Activated T-helper 17 cell treated with anti-CD3 and anti-CD28 coated beads, Interleukin-2, amount 50 U/mL, for 72 hours (primary cell): ENCODE results near the gene ASTN2. TPM values are rescaled to one million over a fixed set of nuclear protein-coding genes. Genes with fewer than 3 reads are reported as not detected.

Source experiments
- ATAC-seq: fragments of 150-1000 bp; cut with Tn5 transposase; replicated peaks from 2 replicates; pipeline ENCODE4 v1.10.0; 2021; ENCODE audit warnings: mild to moderate bottlenecking, moderate library complexity
- H3K27ac Mint-ChIP-seq: one replicate; pipeline ENCODE4 v1.8.0; 2022; ENCODE audit warnings: mixed read lengths
- H3K27me3 Mint-ChIP-seq: one replicate; pipeline ENCODE4 v1.8.0; 2022; ENCODE audit warnings: mixed read lengths
- H3K36me3 Mint-ChIP-seq: one replicate; pipeline ENCODE4 v1.8.0; 2022; ENCODE audit warnings: low read depth, mild to moderate bottlenecking, mixed read lengths
- H3K4me1 Mint-ChIP-seq: one replicate; pipeline ENCODE4 v1.8.0; 2022; ENCODE audit warnings: mixed read lengths
- H3K4me3 Mint-ChIP-seq: one replicate; pipeline ENCODE4 v1.8.0; 2022; ENCODE audit warnings: mild to moderate bottlenecking, mixed read lengths
- H3K9me3 Mint-ChIP-seq: one replicate; pipeline ENCODE4 v1.8.0; 2022; ENCODE audit warnings: mixed read lengths
- total RNA-seq, 2 donors: library from RNA; stranded (reverse); gene quantifications; one replicate each; pipeline ENCODE4 v1.2.3, GENCODE V29; 2022

The ASTN2 gene
- total RNA-seq, 2 donors from 2014 or later, result 3.3 to 5.4 TPM

DNA sequence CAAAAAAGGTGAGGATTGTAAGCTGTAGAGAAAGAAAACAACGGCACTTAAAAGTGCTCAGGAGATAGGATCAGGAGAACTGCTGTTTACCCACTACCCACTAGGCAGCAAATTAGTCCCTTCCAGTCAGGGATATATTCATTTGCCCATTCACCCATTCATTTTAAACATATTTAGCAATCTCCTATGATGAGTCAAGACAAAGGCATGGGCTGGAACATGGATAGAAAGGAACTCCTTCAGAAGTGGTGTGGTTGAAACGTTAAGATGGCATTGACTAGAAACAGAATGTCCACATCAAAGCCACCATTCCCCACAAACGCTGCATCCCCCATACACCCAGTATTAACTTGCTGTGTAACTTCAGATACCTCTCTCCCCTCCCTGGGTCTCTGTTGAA, 225.7 kb downstream of the ASTN2 start:
- H3K27me3 Mint-ChIP-seq, result no peaks in the 10 kb centered on the region
- no peak overlapping the region for H3K4me3 Mint-ChIP-seq
- H3K4me1 Mint-ChIP-seq, result no peaks in the 10 kb centered on the region
- H3K9me3 Mint-ChIP-seq, result peaks cover 8% of the 10 kb centered on the region
- H3K27ac Mint-ChIP-seq, result no peak overlapping the region
- no peaks in the 10 kb centered on the region for H3K36me3 Mint-ChIP-seq
- no peak for ATAC-seq

DNA sequence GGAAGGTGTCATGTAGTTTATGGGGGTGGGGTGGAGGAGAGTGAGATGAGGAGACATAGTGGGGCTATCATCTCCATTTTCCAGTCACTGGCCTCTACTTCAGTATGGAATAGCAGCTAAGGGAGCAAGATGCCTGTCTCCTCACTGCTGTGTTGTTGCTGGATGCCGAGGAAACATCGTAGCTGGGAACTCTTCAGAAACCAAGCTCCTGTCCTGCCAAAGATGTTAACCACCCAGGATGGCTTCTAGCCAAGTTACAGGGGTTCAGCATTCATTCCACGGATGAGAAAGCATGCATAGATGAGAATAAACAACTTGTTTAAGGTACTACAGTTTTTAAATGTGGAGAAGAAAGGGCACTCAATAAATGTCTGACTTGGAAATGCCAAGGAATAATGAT, 226.5 kb downstream of the ASTN2 start:
- no peak for ATAC-seq
- no peaks in the 10 kb centered on the region for H3K4me1 Mint-ChIP-seq
- no peak overlapping the region for H3K4me3 Mint-ChIP-seq
- H3K27me3 Mint-ChIP-seq, result no peaks in the 10 kb centered on the region
- peaks cover 8% of the 10 kb centered on the region for H3K9me3 Mint-ChIP-seq
- no peaks in the 10 kb centered on the region for H3K36me3 Mint-ChIP-seq
- H3K27ac Mint-ChIP-seq, result no peak overlapping the region

- no peak overlapping the region for H3K27ac Mint-ChIP-seq
- H3K4me3 Mint-ChIP-seq, result no peak overlapping the region
- H3K27me3 Mint-ChIP-seq, result no peaks in the 10 kb centered on the region
- no peaks in the 10 kb centered on the region for H3K36me3 Mint-ChIP-seq
- H3K4me1 Mint-ChIP-seq, result no peaks in the 10 kb centered on the region
- peaks cover 9% of the 10 kb centered on the region for H3K9me3 Mint-ChIP-seq
- no peak for ATAC-seq
Measured at GRCh38 chr9:117187498-117187897, 227.4 kb downstream of the ASTN2 start.

DNA sequence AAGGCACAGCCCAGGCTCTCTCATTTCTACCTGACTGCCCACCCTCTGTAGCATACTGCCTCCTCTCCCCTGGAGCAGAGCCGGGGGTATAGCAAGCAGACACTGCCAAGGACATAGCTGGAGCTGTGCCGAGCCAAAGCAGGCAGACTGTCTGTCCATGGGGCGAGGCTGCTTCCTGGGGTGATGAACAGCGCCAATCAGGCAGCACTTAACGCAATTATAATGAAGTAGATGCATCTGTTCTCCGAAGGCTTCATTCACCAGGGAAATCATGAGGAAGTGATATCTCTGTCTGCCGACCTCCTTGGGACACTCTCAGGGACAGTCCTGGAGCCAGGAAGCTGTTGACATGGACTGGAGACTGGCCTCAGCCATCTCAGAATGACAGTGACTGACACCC, 230.7 kb downstream of the ASTN2 start:
- no peaks in the 10 kb centered on the region for H3K27me3 Mint-ChIP-seq
- no peak overlapping the region for H3K4me3 Mint-ChIP-seq
- no peak for ATAC-seq
- H3K9me3 Mint-ChIP-seq, result peaks cover 13% of the 10 kb centered on the region
- H3K27ac Mint-ChIP-seq, result no peak overlapping the region
- H3K36me3 Mint-ChIP-seq, result no peaks in the 10 kb centered on the region
- no peaks in the 10 kb centered on the region for H3K4me1 Mint-ChIP-seq

DNA sequence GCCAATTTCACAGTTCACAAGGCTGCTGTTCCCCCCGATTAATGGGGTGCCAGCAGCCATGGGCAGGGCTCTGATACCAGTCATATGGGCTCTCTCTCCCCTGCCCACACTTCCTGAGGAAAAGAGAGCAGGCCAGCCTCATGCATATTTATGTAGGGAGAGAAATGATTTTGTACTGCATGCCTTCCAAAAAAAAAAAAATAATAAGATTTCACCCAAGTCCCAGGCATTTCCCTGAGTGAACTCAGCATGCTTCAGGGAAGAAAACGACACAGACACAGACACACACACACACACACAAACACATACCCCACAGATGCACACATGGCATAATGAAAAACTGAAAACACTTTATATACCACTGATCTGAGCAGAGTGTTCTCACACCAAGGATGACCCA, 232.8 kb downstream of the ASTN2 start:
- no peak overlapping the region for H3K4me3 Mint-ChIP-seq
- peaks cover 15% of the 10 kb centered on the region for H3K9me3 Mint-ChIP-seq
- H3K27ac Mint-ChIP-seq, result no peak overlapping the region
- H3K27me3 Mint-ChIP-seq, result no peaks in the 10 kb centered on the region
- no peak for ATAC-seq
- no peaks in the 10 kb centered on the region for H3K4me1 Mint-ChIP-seq
- no peaks in the 10 kb centered on the region for H3K36me3 Mint-ChIP-seq

DNA sequence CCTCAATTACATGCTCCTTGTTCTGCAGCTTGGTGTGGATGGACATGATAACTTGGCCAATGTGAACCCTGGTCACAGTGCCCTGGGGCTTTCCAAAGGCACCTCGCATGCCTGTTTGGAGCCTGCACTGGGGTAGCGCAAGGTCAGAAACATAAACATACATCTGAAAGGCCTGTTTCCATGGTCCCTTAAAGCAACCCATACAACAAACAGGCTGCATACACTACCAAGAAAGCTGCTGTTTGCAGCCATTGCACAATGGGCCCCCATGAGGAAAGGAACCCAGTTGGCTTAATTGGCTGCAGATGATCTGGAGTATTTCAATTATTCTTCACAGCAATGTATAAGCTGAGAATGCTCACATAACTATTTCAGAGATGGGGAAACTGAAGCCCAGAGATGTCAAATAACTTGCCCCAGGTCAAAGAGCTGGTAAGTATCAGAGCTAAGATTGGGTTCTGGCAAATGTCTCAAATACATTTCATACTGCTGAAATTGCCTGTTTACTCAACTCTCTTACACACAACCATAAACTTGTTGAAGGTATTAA, 233.9 kb downstream of the ASTN2 start:
- Mint-ChIP-seq H3K36me3 (no peaks in the 10 kb centered on the region), H3K27ac (no peak overlapping the region), H3K9me3 (peaks cover 15% of the 10 kb centered on the region), H3K27me3 (no peaks in the 10 kb centered on the region), H3K4me3 (no peak overlapping the region), H3K4me1 (no peaks in the 10 kb centered on the region)
- ATAC-seq, result no peak

GRCh38 chr9:117178596-117179375, 236.1 kb downstream of the ASTN2 start:
- Mint-ChIP-seq H3K27ac (no peak overlapping the region), H3K9me3 (peaks cover 18% of the 10 kb centered on the region), H3K27me3 (no peaks in the 10 kb centered on the region), H3K4me1 (no peaks in the 10 kb centered on the region), H3K4me3 (no peak overlapping the region), H3K36me3 (no peaks in the 10 kb centered on the region)
- no peak for ATAC-seq

GRCh38 chr9:117170567-117170966, 244.3 kb downstream of the ASTN2 start:
- H3K4me1 Mint-ChIP-seq, result no peaks in the 10 kb centered on the region
- H3K36me3 Mint-ChIP-seq, result no peaks in the 10 kb centered on the region
- H3K27ac Mint-ChIP-seq, result no peak overlapping the region
- H3K4me3 Mint-ChIP-seq, result no peak overlapping the region
- H3K27me3 Mint-ChIP-seq, result no peaks in the 10 kb centered on the region
- no peak for ATAC-seq
- H3K9me3 Mint-ChIP-seq, result peaks cover 10% of the 10 kb centered on the region

DNA sequence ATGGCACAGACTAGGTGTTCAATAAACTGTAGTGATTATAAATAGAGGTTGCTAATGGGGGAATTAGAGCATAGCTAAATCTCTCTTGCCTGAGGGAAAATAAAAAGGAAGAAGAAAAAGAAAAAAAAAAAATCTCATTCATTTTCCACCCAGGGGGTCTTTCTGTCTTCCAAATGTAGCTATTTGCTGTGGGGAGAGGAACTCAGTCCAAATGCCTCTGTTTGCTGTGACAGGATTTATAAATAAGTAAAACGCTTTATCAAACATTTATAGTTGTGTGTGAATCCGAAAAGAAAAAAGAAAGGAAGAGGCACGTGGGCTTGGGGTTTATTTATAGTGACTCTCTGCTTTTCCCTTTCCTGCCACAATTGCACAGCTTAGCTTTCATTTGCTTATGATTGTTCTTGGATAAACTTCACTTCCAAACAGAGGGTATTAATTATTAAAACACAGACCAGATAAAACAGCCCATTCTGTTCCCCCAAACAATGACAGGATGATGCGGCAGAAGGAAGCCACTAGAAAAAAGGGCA, 245.7 kb downstream of the ASTN2 start:
- no peaks in the 10 kb centered on the region for H3K36me3 Mint-ChIP-seq
- no peaks in the 10 kb centered on the region for H3K4me1 Mint-ChIP-seq

GRCh38 chr9:117164512-117164911, 250.3 kb downstream of the ASTN2 start:
- Mint-ChIP-seq H3K27ac (no peak overlapping the region), H3K4me1 (no peaks in the 10 kb centered on the region), H3K4me3 (no peak overlapping the region), H3K9me3 (peaks cover 8% of the 10 kb centered on the region), H3K27me3 (no peaks in the 10 kb centered on the region), H3K36me3 (no peaks in the 10 kb centered on the region)
- no peak for ATAC-seq

More for the DNA sequence above, 245.7 kb downstream of the ASTN2 start:
- Mint-ChIP-seq H3K27ac (no peak overlapping the region), H3K4me3 (no peak overlapping the region), H3K9me3 (peaks cover 8% of the 10 kb centered on the region), H3K27me3 (no peaks in the 10 kb centered on the region)
- ATAC-seq, result no peak

DNA sequence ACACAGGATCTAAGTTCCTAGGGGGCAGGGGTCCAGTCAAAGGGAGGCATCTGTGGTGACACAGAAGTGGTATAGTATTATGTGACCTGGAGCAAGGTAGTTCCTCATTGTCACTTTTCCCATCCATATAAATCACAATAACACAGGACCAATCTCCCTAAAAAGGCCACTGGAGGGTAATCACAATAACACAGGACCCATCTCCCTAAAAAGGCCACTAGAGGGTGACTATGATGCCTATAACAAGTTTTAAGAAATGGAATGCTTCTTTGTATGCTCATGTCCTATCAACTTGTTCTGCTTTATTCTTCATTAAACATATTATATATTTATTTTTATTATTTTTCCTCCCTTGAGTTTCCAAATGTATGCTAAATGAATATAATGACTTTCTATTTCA, 254.6 kb downstream of the ASTN2 start:
- Mint-ChIP-seq H3K4me1 (no peaks in the 10 kb centered on the region), H3K9me3 (peaks cover under 1% of the 10 kb centered on the region), H3K27ac (no peak overlapping the region)

GRCh38 chr9:117156771-117157535, 257.9 kb downstream of the ASTN2 start:
- H3K4me1 Mint-ChIP-seq, result no peaks in the 10 kb centered on the region
- H3K27ac Mint-ChIP-seq, result no peak overlapping the region
- H3K27me3 Mint-ChIP-seq, result no peaks in the 10 kb centered on the region
- H3K9me3 Mint-ChIP-seq, result peaks cover 17% of the 10 kb centered on the region
- no peaks in the 10 kb centered on the region for H3K36me3 Mint-ChIP-seq
- no peak for ATAC-seq
- H3K4me3 Mint-ChIP-seq, result no peak overlapping the region

More for the DNA sequence above, 254.6 kb downstream of the ASTN2 start:
- ATAC-seq, result no peak
- Mint-ChIP-seq H3K27me3 (no peaks in the 10 kb centered on the region), H3K4me3 (no peak overlapping the region), H3K36me3 (no peaks in the 10 kb centered on the region)

- Mint-ChIP-seq H3K36me3 (no peaks in the 10 kb centered on the region), H3K27ac (no peak overlapping the region), H3K9me3 (peaks cover 17% of the 10 kb centered on the region), H3K4me3 (no peak overlapping the region), H3K4me1 (no peaks in the 10 kb centered on the region), H3K27me3 (no peaks in the 10 kb centered on the region)
- no peak for ATAC-seq
Measured at GRCh38 chr9:117156144-117156688, 258.6 kb downstream of the ASTN2 start.

DNA sequence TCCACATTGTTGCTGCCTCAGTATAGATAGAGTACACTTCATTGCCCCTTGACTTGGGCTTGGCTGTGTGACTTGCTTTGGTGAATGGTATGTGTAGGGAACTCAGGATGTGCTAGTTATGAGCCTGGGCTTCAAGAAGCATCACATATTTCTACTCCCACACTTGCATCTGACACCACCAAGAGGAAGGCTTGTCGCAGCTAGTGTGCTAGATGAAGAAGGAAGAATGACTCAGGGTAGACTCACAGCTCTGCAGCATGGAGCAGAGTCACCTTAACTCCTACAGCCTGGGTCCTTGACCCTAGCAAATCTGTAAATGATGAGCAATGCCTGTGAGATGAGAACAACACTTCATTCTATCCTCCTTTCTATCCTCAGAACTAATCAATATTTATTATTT, 261.8 kb downstream of the ASTN2 start:
- H3K4me1 Mint-ChIP-seq, result no peaks in the 10 kb centered on the region
- H3K27me3 Mint-ChIP-seq, result no peaks in the 10 kb centered on the region
- H3K9me3 Mint-ChIP-seq, result peaks cover 17% of the 10 kb centered on the region
- no peak for ATAC-seq
- H3K36me3 Mint-ChIP-seq, result no peaks in the 10 kb centered on the region
- no peak overlapping the region for H3K27ac Mint-ChIP-seq
- no peak overlapping the region for H3K4me3 Mint-ChIP-seq
